Mammary microvascular endothelial cell (primary cell): ENCODE data around the gene NVL. TPM values are rescaled to one million over a fixed set of nuclear protein-coding genes. Genes with fewer than 3 reads are reported as not detected.

Source experiments
- total RNA-seq: library from RNA; depleted of rRNA; stranded (reverse); fragments of >200 nt; gene quantifications from 2 replicates; pipeline ENCODE4 v1.2.3, GENCODE V29; 2015

Gene NVL
- 20.3 and 22.8 TPM in 2 replicates for total RNA-seq

DNA sequence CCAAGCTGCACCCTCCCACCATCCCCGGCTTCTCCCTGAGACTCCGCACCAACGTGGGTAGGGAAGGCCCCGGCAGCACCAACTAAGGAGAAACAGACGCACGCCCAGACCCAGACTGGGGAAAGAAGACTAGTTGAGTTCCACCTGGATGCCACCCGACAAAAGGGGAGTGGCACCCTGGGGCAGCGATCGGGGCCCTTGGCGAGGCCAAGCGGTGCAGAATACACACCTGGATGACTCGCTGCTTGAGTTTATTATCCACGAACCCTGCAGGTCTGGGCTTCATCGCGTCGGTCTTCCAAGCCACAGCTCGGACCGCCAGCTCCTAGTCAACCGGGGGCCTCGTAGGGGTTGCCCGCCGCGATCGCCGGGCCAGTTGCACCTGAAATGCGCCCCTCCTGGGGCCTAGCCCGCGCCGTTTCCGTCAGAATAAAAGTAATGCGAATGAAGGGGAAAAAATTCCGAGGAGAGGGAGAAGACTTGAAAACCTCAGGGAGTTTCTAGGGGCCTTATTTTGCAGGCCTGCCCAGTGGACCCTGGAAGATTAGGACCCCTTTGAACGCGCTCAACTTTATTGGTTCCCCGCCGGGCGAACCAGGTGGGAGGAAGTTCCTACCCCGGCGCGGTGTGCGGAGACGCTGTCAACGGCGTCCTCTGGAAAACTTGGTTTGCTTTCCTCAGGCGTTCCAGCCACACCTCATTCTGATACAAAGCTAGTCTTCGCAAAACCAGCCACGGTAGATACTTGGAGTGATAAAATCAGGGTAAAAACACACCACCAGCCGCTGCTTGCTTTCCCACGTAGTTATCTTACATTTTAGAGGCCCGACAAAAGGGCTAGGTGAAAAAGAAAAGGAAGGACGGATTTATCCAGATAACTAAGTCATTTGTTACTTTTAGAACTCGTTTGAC, at the start of gene NVL:
NVL (minus strand) TSS at position 331 of the 912 bp plus-strand sequence; CDS start at position 286, 45 bp downstream.

DNA sequence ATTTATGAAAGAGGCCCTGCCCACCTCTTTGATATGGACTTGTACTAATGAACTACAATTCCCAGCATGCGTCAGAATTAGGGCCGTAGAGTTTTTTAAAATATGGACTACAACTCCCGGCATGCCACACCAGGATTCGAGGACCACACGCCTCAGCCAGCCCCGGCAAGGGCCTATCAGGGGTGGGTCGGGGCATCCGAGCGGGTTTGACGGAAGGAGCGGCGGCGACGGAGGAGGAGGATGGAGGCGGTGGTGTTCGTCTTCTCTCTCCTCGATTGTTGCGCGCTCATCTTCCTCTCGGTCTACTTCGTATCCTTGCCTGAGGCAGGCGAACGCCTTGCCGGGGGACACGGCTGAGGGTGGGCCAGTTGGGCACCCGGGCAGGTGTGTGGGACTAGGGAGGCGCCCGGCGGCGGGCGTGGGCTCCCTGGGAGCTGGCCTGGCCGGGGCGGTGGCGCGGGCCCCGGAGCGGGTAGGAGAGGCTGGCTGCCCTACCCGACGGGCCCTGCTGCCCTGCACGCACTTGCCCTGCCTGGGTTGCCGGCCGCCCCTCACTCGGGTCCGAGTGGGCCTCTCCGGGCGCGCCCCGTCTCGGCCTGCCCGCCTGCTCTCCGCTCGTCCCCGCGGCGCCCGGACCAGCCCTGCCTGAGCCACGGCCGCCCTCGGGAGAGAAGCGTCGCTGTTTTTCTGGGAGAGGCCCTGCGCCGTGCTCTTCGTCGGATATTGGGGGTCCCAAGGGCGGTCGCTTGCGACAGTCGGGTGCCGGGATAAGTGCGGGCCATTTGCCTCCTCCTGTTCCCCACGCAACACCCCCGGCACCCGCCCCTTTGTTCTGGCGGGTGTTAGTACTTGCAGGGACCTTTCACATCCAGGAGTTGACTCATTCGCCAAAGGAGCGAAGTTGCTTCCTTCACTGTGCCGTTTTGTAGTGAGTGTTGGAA, 27.0 kb upstream of the NVL start, which contains the start of gene CNIH4:
CNIH4 (plus strand) TSS at position 195 of the 941 bp plus-strand sequence; CDS start at position 241, 46 bp downstream.

DNA sequence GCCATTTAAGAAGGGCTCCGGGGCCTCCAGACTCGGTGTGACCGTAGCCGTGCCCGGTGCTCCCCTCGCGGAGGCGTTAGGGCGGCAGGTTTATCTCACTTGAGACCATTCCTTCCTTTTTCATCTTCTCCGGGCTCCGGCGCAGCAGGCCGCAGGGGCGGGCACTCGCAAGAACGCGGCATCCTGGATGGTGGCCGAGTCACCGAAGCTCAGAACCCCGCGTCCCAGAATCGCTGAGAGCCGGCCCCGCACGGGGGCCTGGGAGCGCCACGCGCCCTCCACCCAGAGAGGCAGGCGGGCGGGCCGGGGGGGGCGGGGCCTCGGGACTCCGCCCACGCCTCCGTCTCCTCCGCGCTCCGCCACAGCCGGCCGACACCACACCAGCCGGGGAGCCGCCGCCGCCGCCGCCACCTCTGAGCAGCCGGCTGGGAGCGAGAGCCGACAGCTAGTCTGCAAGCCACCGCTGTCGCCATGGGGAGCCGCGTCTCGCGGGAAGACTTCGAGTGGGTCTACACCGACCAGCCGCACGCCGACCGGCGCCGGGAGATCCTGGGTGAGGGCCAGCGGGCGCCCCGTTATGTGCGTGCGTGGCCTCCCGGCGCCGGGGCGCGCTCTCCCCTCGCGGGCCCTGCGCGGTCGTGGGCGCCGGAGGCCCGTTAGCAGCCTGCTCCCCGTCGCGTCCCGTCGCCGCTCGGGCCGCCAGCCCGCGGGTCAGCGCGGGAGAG, 146.9 kb downstream of the NVL start, which contains the start of gene DEGS1:
DEGS1 (plus strand) TSS at position 375 of the 725 bp plus-strand sequence; CDS start at position 472, 97 bp downstream.

Other genes starting within 250 kb of the NVL start
- gene FBXO28, start 216.1 kb downstream of the NVL start, total RNA-seq, result 27.0 and 33.3 TPM in 2 replicates
- 126 and 127 TPM in 2 replicates for gene DEGS1, start 146.9 kb downstream of the NVL start, total RNA-seq
- 53.5 and 77.5 TPM in 2 replicates for gene CNIH4, start 26.7 kb upstream of the NVL start, total RNA-seq
- gene WDR26, start 104.6 kb upstream of the NVL start, total RNA-seq, result 25.9 and 37.5 TPM in 2 replicates